Hepatocyte (in vitro differentiated cells): ENCODE measurements around the gene MYH6.

ENCODE experiments used
- EZH2 ChIP-seq: fragments of 200-600 bp; sonication (generic); IDR thresholded peaks from 2 replicates; pipeline ENCODE4 v1.6.1; 2016; ENCODE audit warnings: antibody characterized with exemption, mild to moderate bottlenecking, borderline replicate concordance
- EZH2phosphoT487 ChIP-seq: fragments of 200-600 bp; sonication (generic); IDR thresholded peaks from one replicate; pipeline ENCODE4 v1.6.1; 2018; ENCODE audit warnings: antibody characterized with exemption, mild to moderate bottlenecking, low read depth, moderate library complexity; ENCODE audit not compliant: unreplicated experiment, severe bottlenecking
- TF ChIP-seq, protein P1 (sequence below): fragments of 200-600 bp; sonication (generic); IDR thresholded peaks from 2 replicates; pipeline ENCODE4 v1.5.1; 2016; ENCODE audit warnings: antibody characterized with exemption, mild to moderate bottlenecking; ENCODE audit not compliant: poor library complexity

DNA sequence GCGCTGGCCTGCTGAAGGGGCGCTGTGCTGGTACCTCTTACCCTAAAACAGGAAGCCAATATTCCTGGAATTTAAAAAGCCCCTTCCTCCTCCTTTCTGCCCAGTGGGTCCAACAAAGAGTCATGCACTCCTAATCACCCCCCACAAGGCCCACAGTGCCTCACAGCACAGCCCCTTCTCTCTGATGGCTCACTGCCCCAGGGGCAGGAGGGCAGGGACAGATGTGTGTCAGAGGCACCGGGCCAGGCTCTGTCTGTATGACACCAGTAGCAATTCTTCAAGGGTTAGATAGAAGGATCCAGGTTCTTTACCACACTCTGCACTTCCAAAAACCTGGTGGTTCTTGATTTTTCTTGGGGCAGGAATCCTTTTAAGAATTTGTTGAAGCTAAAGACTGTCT, 8.9 kb downstream of the MYH6 start:
- TF ChIP-seq, protein P1, sequence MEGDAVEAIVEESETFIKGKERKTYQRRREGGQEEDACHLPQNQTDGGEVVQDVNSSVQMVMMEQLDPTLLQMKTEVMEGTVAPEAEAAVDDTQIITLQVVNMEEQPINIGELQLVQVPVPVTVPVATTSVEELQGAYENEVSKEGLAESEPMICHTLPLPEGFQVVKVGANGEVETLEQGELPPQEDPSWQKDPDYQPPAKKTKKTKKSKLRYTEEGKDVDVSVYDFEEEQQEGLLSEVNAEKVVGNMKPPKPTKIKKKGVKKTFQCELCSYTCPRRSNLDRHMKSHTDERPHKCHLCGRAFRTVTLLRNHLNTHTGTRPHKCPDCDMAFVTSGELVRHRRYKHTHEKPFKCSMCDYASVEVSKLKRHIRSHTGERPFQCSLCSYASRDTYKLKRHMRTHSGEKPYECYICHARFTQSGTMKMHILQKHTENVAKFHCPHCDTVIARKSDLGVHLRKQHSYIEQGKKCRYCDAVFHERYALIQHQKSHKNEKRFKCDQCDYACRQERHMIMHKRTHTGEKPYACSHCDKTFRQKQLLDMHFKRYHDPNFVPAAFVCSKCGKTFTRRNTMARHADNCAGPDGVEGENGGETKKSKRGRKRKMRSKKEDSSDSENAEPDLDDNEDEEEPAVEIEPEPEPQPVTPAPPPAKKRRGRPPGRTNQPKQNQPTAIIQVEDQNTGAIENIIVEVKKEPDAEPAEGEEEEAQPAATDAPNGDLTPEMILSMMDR = no peak
- TF ChIP-seq EZH2 (no peak), EZH2phosphoT487 (no peak)
